Liver (tissue), 9 donors: ENCODE data around the gene RLIM. TPM values are rescaled to one million over a fixed set of nuclear protein-coding genes. Genes with fewer than 3 reads are reported as not detected.

Experiments used
- DNase-seq: peaks from one replicate; pipeline ENCODE4 v3.0.0-alpha.2; 2017; ENCODE audit warnings: low spot score
- H3K27ac ChIP-seq, 2 donors: one replicate each; pipeline ENCODE4 v1.7.0; 2013; ENCODE audit warnings: inconsistent platforms in 2 of 2, low read length in 2 of 2, control low read depth in 1 of 2, low read depth in 1 of 2, mild to moderate bottlenecking in 1 of 2
- H3K27me3 ChIP-seq, 4 donors: one replicate each; pipeline versions ENCODE4 v1.6.1 to v1.7.0; 2013; ENCODE audit warnings: low read length in 3 of 4, inconsistent platforms in 1 of 4, mild to moderate bottlenecking in 1 of 4, moderate library complexity in 1 of 4; ENCODE audit not compliant: control insufficient read depth in 4 of 4, insufficient read depth in 4 of 4
- H3K36me3 ChIP-seq, 4 donors: one replicate each; pipeline versions ENCODE4 v1.6.1 to v1.7.0; 2013; ENCODE audit warnings: low read length in 3 of 4, mild to moderate bottlenecking in 3 of 4, low read depth in 1 of 4, moderate library complexity in 1 of 4; ENCODE audit not compliant: control insufficient read depth in 4 of 4, insufficient read depth in 3 of 4
- H3K4me1 ChIP-seq, 4 donors: one replicate each; pipeline versions ENCODE4 v1.6.1 to v1.7.0; 2013; ENCODE audit warnings: low read length in 3 of 4, mild to moderate bottlenecking in 3 of 4, moderate library complexity in 1 of 4; ENCODE audit not compliant: control insufficient read depth in 4 of 4, insufficient read depth in 4 of 4
- H3K4me3 ChIP-seq, 3 donors: one replicate each; pipeline versions ENCODE4 v1.6.1 to v1.7.0; 2013; ENCODE audit warnings: low read length in 3 of 3, control low read depth in 1 of 3, low read depth in 1 of 3, mild to moderate bottlenecking in 1 of 3
- H3K9ac ChIP-seq, 2 donors: one replicate each; pipeline ENCODE4 v1.7.0; 2013; ENCODE audit warnings: low read length in 2 of 2, mild to moderate bottlenecking in 2 of 2, moderate library complexity in 2 of 2, control low read depth in 1 of 2, low read depth in 1 of 2
- H3K9me3 ChIP-seq, 4 donors: one replicate each; pipeline versions ENCODE4 v1.6.1 to v1.7.0; 2013; ENCODE audit warnings: low read length in 3 of 4; ENCODE audit not compliant: control insufficient read depth in 4 of 4
- CTCF ChIP-seq: fragments of 150-350 bp; IDR thresholded peaks from 2 replicates; pipeline ENCODE4 v1.5.1; 2017; ENCODE audit warnings: improper control_type of control experiment, low read depth, low read length; ENCODE audit not compliant: missing input control
- EGR1 ChIP-seq, 2 donors: IDR thresholded peaks; 2 replicates each; pipeline ENCODE4 v1.6.1; 2016 to 2018; ENCODE audit warnings: antibody characterized with exemption in 2 of 2, low read depth in 2 of 2
- FOXA1 ChIP-seq: IDR thresholded peaks from 2 replicates; pipeline ENCODE4 v1.6.1; 2016; ENCODE audit warnings: antibody characterized with exemption
- FOXA2 ChIP-seq: IDR thresholded peaks from 2 replicates; pipeline ENCODE4 v1.6.1; 2016; ENCODE audit warnings: antibody characterized with exemption
- GABPA ChIP-seq, 2 donors: IDR thresholded peaks in 1 of 2; conservative IDR thresholded peaks in 1 of 2; 2 replicates each; pipeline ENCODE4 v1.6.1; 2016; ENCODE audit warnings: antibody characterized with exemption in 2 of 2, mild to moderate bottlenecking in 1 of 2, moderate library complexity in 1 of 2
- HNF4A ChIP-seq, 2 donors: conservative IDR thresholded peaks; 2 replicates each; pipeline ENCODE4 v1.6.1; 2016; ENCODE audit warnings: antibody characterized with exemption in 2 of 2, mild to moderate bottlenecking in 2 of 2
- HNF4G ChIP-seq: IDR thresholded peaks from 2 replicates; pipeline ENCODE4 v1.6.1; 2016; ENCODE audit warnings: antibody characterized with exemption
- JUND ChIP-seq, 2 donors: IDR thresholded peaks; 2 replicates each; pipeline ENCODE4 v1.6.1; 2016; ENCODE audit warnings: antibody characterized with exemption in 2 of 2
- MAX ChIP-seq: IDR thresholded peaks from 2 replicates; pipeline ENCODE4 v1.6.1; 2016; ENCODE audit warnings: antibody characterized with exemption
- NR2F2 ChIP-seq: IDR thresholded peaks from 2 replicates; pipeline ENCODE4 v1.6.1; 2016; ENCODE audit warnings: antibody characterized with exemption
- RAD21 ChIP-seq, 2 donors: IDR thresholded peaks; 2 replicates each; pipeline ENCODE4 v1.6.1; 2016; ENCODE audit warnings: antibody characterized with exemption in 2 of 2, mild to moderate bottlenecking in 2 of 2
- REST ChIP-seq: IDR thresholded peaks from 2 replicates; pipeline ENCODE4 v1.6.1; 2016; ENCODE audit warnings: antibody characterized with exemption, mild to moderate bottlenecking
- RXRA ChIP-seq, 2 donors: IDR thresholded peaks; 2 replicates each; pipeline ENCODE4 v1.6.1; 2017 to 2018; ENCODE audit warnings: antibody characterized with exemption in 2 of 2, mild to moderate bottlenecking in 1 of 2
- SP1 ChIP-seq: IDR thresholded peaks from 2 replicates; pipeline ENCODE4 v1.6.1; 2018; ENCODE audit warnings: antibody characterized with exemption, mild to moderate bottlenecking
- TAF1 ChIP-seq: conservative IDR thresholded peaks from 2 replicates; pipeline ENCODE4 v1.6.1; 2016; ENCODE audit warnings: antibody characterized with exemption, mild to moderate bottlenecking
- YY1 ChIP-seq: IDR thresholded peaks from 2 replicates; pipeline ENCODE4 v1.6.1; 2016; ENCODE audit warnings: antibody characterized with exemption, mild to moderate bottlenecking
- ZBTB33 ChIP-seq: IDR thresholded peaks from 2 replicates; pipeline ENCODE4 v1.6.1; 2016; ENCODE audit warnings: antibody characterized with exemption
- WGBS: extraction: QIAGEN DNeasy Blood & Tissue Kit; methylation state at CpG from one replicate; pipeline ENCODE4 v1.1.7; 2013; 5-methylcytosine and 5-hydroxymethylcytosine counted together
- polyA plus RNA-seq, 2 donors: library from polyadenylated mRNA; stranded (reverse) in 1 of 2; unstranded in 1 of 2; fragments of 200-250 nt in 1 of 2; fragments of >200 nt in 1 of 2; fragmentation: Nextera tagmentation in 1 of 2; extraction: Ambion mirVana in 1 of 2; gene quantifications; one replicate each; pipeline versions ENCODE4 v1.2.1 to v1.2.3, GENCODE V29; 2013 to 2015
- total RNA-seq, 2 donors: library from RNA; depleted of rRNA; stranded (reverse); fragments of >200 nt; gene quantifications; one replicate each; pipeline ENCODE4 v1.2.3, GENCODE V29; 2014
- TF ChIP-seq, protein P1 (sequence below): IDR thresholded peaks from 2 replicates; pipeline ENCODE4 v1.6.1; 2016; ENCODE audit warnings: antibody characterized with exemption
- donor health status: healthy.
- donor health status: healthy.
- donor health status: healthy.
- donor health status: healthy.
- donor health status: healthy.

RLIM gene
- total and polyA plus RNA-seq, 4 donors, result 1.8 to 17.0 (median 9.8) TPM

- no peaks in the 10 kb centered on the region for H3K36me3 ChIP-seq
- no peaks in the 10 kb centered on the region for H3K27me3 ChIP-seq
- H3K9me3 ChIP-seq, result no peaks in the 10 kb centered on the region
- peaks cover 0 to 3% (median 0%) of the 10 kb centered on the region in 4 donors for H3K4me1 ChIP-seq
- WGBS, result 44% methylated on average over 2 of the region's 2 CpGs
- TF ChIP-seq REST (no peak), RXRA (IDR thresholded peaks at IDR 0.05) (no peak), FOXA1 (no peak), YY1 (no peak), GABPA (IDR thresholded peaks at IDR 0.05 in 1 of 2, conservative IDR thresholded peaks at IDR 0.05 in 1 of 2) (no peak), FOXA2 (no peak), MAX (no peak), SP1 (no peak), ZBTB33 (no peak), EGR1 (IDR thresholded peaks at IDR 0.05; ENCODE audit: low read depth in 2 of 2) (no peak), TAF1 (no peak), NR2F2 (no peak), JUND (IDR thresholded peaks at IDR 0.05) (no peak), HNF4G (no peak), HNF4A (conservative IDR thresholded peaks at IDR 0.05) (no peak), CTCF (no peak), RAD21 (IDR thresholded peaks at IDR 0.05) (no peak)
- TF ChIP-seq, protein P1, sequence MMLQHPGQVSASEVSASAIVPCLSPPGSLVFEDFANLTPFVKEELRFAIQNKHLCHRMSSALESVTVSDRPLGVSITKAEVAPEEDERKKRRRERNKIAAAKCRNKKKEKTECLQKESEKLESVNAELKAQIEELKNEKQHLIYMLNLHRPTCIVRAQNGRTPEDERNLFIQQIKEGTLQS, result no peak
- no peak overlapping the region for H3K4me3 ChIP-seq
- no peak overlapping the region for H3K27ac ChIP-seq
- no peak overlapping the region for H3K9ac ChIP-seq
- no peak for DNase-seq
Measured at GRCh38 chrX:74551934-74552333, 62.5 kb downstream of the RLIM start.
